Body of pancreas (tissue), 4 donors: ENCODE results near the gene ADGRB3.

ENCODE experiments used
- CTCF ChIP-seq, 7 experiments: fragments of 450-650 bp in 4 of 7; fragments of 200-600 bp in 3 of 7; sonication (generic) in 3 of 7; IDR thresholded peaks; one replicate each; pipeline ENCODE4 v1.5.1; 2016 to 2019; ENCODE audit warnings: antibody characterized with exemption in 7 of 7
- POLR2A ChIP-seq, 3 donors: fragments of 450-650 bp; IDR thresholded peaks; one replicate each; pipeline ENCODE4 v1.6.1; 2016; ENCODE audit warnings: antibody characterized with exemption in 3 of 3, mild to moderate bottlenecking in 2 of 3

GRCh38 chr6:68778356-68779020 is 143.4 kb downstream of the ADGRB3 start:
- peak in 5 of 7 experiments; percentile 28 to 39 (median 33) for TF ChIP-seq CTCF (IDR thresholded peaks at IDR 0.05)
- no peak for TF ChIP-seq POLR2A (IDR thresholded peaks at IDR 0.05)
